ENCODE measurements around the gene SEPTIN10.
"Not testable (repeated sequence)": the region's sequence is repeated elsewhere in the genome, so short reads cannot be mapped to it uniquely, and the experiment has no call there.

The SEPTIN10 gene

GRCh38 chr2:109613922-109614714 is at the start of gene SEPTIN10, which contains the start of gene SOWAHC:
Gene SEPTIN10 (minus strand): TSS chr2:109613966. CDS start chr2:109613827, 139 bp downstream.
Gene SOWAHC (plus strand): TSS chr2:109614364. CDS start chr2:109614490, 126 bp downstream.
- peak; percentile 91 for DNase-seq

- DNase-seq: peak; percentile 17
These were observed 49.1 kb upstream of the SEPTIN10 start for GRCh38 chr2:109662889-109663288.

- DNase-seq: no peak
These were observed 46.5 kb upstream of the SEPTIN10 start for GRCh38 chr2:109660046-109660860.

GRCh38 chr2:109659396-109660045 is 45.8 kb upstream of the SEPTIN10 start:
- no peak for DNase-seq

GRCh38 chr2:109655287-109655686 is 41.5 kb upstream of the SEPTIN10 start:
- no peak for DNase-seq

GRCh38 chr2:109654326-109655050 is 40.7 kb upstream of the SEPTIN10 start:
- no peak for DNase-seq

GRCh38 chr2:109649736-109650695 is 36.2 kb upstream of the SEPTIN10 start:
- DNase-seq: no peak

GRCh38 chr2:109648041-109648527 is 34.3 kb upstream of the SEPTIN10 start:
- no peak for DNase-seq

GRCh38 chr2:109647636-109648035 is 33.9 kb upstream of the SEPTIN10 start:
- DNase-seq: no peak

- no peak for DNase-seq
These were observed 33.2 kb upstream of the SEPTIN10 start for GRCh38 chr2:109646961-109647360.

- DNase-seq: no peak
These were observed 31.8 kb upstream of the SEPTIN10 start for GRCh38 chr2:109645412-109646184.

- DNase-seq: peak; percentile 13
These were observed 31.0 kb upstream of the SEPTIN10 start for GRCh38 chr2:109644571-109645275.

- not testable (repeated sequence) for DNase-seq
These were observed 26.2 kb upstream of the SEPTIN10 start for GRCh38 chr2:109640000-109640399.

GRCh38 chr2:109638795-109639194 is 25.0 kb upstream of the SEPTIN10 start:
- peak; percentile 51 for DNase-seq

- DNase-seq: no peak
These were observed 24.2 kb upstream of the SEPTIN10 start for GRCh38 chr2:109637749-109638570.

- no peak for DNase-seq
These were observed 22.6 kb upstream of the SEPTIN10 start for GRCh38 chr2:109636317-109636716.

GRCh38 chr2:109635426-109636304 is 21.9 kb upstream of the SEPTIN10 start:
- DNase-seq: no peak
